Activated CD4-positive, alpha-beta T cell treated with anti-CD3 and anti-CD28 coated beads, Interleukin-2, amount 10 ng/mL, durations not matched to agents 7 days and 5 days (primary cell): ENCODE results near the gene HHIP. TPM values are rescaled to one million over a fixed set of nuclear protein-coding genes. Genes with fewer than 3 reads are reported as not detected.

Source experiments
- CTCF ChIA-PET: fragments of 350-600 bp; sonication (Branson Sonifier 250); formaldehyde crosslinking; loops from one replicate; lab custom pipeline; 2021; ENCODE audit warnings: antibody characterized with exemption; lab: Charles Lee
- POLR2A ChIA-PET: fragments of 350-600 bp; sonication (Branson Sonifier 250); formaldehyde crosslinking; loops from one replicate; lab custom pipeline; 2021; ENCODE audit warnings: antibody characterized with exemption; lab: Charles Lee
- DNase-seq: peaks from one replicate; pipeline ENCODE4 v3.0.0-alpha.2; 2020
- H3K27ac Mint-ChIP-seq: one replicate; pipeline ENCODE4 v1.8.0; 2021; ENCODE audit warnings: mild to moderate bottlenecking, moderate library complexity, mixed read lengths
- H3K27me3 Mint-ChIP-seq: one replicate; pipeline ENCODE4 v1.8.0; 2021; ENCODE audit warnings: mixed read lengths
- H3K36me3 Mint-ChIP-seq: one replicate; pipeline ENCODE4 v1.8.0; 2021; ENCODE audit warnings: low read depth, mixed read lengths
- H3K4me1 Mint-ChIP-seq: one replicate; pipeline ENCODE4 v1.8.0; 2021; ENCODE audit warnings: mixed read lengths
- H3K4me3 Mint-ChIP-seq: one replicate; pipeline ENCODE4 v1.8.0; 2021; ENCODE audit warnings: mild to moderate bottlenecking, moderate library complexity, mixed read lengths
- H3K9me3 Mint-ChIP-seq: one replicate; pipeline ENCODE4 v1.8.0; 2021; ENCODE audit warnings: mixed read lengths
- total RNA-seq, 2 experiments: library from RNA; stranded (reverse); gene quantifications; one replicate each; pipeline ENCODE4 v1.2.3, GENCODE V29; 2021

The HHIP gene, protein sequence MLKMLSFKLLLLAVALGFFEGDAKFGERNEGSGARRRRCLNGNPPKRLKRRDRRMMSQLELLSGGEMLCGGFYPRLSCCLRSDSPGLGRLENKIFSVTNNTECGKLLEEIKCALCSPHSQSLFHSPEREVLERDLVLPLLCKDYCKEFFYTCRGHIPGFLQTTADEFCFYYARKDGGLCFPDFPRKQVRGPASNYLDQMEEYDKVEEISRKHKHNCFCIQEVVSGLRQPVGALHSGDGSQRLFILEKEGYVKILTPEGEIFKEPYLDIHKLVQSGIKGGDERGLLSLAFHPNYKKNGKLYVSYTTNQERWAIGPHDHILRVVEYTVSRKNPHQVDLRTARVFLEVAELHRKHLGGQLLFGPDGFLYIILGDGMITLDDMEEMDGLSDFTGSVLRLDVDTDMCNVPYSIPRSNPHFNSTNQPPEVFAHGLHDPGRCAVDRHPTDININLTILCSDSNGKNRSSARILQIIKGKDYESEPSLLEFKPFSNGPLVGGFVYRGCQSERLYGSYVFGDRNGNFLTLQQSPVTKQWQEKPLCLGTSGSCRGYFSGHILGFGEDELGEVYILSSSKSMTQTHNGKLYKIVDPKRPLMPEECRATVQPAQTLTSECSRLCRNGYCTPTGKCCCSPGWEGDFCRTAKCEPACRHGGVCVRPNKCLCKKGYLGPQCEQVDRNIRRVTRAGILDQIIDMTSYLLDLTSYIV
- not detected for total RNA-seq

DNA sequence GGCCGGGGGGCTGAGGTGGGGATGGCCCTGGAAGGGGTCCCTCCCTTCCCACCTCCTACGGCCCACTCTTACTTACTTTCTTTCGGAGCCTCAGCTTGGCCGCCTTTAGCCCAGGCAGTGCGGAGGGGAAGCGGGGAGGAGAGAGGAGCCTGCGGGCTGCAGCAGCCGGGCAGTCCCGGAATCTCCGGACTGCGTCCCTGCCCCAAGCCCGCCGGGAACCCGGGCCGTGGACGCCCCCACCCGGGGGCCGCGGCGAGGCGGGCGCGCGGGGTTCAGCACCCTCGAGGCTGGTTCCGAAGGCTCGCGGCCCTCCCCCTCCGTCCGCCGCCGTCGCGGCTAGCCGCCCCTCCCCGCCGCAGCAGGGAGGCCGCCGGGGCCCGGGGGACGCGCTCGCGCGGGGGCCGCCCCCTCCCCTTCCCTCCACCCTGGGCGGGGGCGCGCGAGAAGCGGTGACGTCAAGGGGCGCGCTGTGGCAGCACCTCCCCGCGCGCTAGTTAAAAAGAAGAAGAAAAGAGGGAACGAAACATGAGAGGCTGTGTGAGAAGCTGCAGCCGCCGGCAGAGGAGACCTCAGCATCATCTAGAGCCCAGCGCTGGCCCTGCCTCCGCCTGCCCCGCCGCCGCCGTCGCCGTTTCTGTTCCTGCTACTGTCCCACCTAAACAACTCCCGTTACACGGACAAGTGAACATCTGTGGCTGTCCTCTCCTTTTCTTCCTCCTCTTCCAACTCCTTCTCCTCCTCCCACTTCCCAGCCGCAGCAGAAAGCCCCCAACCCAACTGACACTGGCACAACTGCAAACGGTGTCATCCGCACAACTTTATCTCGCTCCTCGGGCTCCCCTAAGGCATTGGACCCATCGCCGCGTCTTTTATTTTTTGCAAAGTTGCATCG is at the start of gene HHIP:
TSS of gene HHIP (plus strand) at position 526 of the 892 bp plus-strand sequence. CDS start 520 bp downstream, outside the sequence.
- peak within 1 kb of the TSS; percentile 74 for H3K4me3 Mint-ChIP-seq
- no peaks in the 10 kb centered on the region for H3K9me3 Mint-ChIP-seq
- H3K27ac Mint-ChIP-seq, result peak within 1 kb of the TSS; percentile 31
- no peaks in the 10 kb centered on the region for H3K36me3 Mint-ChIP-seq
- ChIA-PET CTCF (no interaction called here), POLR2A (no interaction called here)
- peaks cover 23% of the 10 kb centered on the region for H3K4me1 Mint-ChIP-seq
- H3K27me3 Mint-ChIP-seq, result peaks cover 61% of the 10 kb centered on the region
- DNase-seq, result peak; percentile 21

DNA sequence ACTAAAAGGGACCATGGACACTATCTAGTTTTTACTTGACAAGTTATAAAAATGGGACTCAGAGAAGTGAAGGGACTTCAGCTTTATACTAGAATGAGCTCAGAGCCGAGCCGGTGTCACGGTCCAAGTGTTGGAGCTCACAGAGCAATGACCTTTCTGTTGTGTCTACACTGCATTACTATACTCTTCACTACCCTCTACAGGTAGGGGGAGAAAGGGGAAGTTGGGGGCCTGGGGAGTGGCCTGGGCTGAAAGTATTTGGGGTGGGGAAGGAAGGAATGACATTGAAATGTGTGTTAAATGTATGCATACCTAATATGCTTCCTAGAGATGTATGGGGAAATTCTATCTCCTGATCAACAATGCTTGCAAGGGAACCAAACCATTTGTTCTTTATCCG is 48.8 kb upstream of the HHIP start:
- DNase-seq, result no peak
- Mint-ChIP-seq H3K4me3 (no peak overlapping the region), H3K9me3 (peaks cover 2% of the 10 kb centered on the region), H3K27me3 (no peaks in the 10 kb centered on the region), H3K36me3 (no peaks in the 10 kb centered on the region), H3K4me1 (no peaks in the 10 kb centered on the region), H3K27ac (no peak overlapping the region)
- ChIA-PET POLR2A (no interaction called here), CTCF (no interaction called here)

DNA sequence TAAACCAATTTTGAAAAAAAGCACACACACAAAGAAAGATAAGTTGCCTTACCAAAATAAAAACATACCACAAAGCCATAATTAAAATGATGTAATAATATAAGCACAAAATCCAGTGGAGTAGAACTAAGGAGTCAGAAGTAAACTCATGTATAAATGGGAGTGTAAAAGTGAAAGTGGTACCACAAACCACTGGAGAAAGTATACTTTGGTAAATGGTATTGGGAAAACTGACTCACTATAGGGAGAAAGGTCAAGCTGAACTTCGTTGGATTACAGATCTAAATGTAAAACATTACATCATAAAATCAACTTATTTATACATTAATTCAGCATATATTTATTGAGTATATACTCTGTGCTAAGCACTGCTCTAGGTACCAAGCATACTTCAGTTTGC is 46.3 kb upstream of the HHIP start:
- H3K27ac Mint-ChIP-seq, result no peak overlapping the region
- POLR2A ChIA-PET, result no interaction called here
- no peak overlapping the region for H3K4me3 Mint-ChIP-seq
- no peak for DNase-seq
- H3K36me3 Mint-ChIP-seq, result no peaks in the 10 kb centered on the region
- CTCF ChIA-PET, result no interaction called here
- peaks cover 2% of the 10 kb centered on the region for H3K9me3 Mint-ChIP-seq
- no peaks in the 10 kb centered on the region for H3K27me3 Mint-ChIP-seq
- no peaks in the 10 kb centered on the region for H3K4me1 Mint-ChIP-seq

DNA sequence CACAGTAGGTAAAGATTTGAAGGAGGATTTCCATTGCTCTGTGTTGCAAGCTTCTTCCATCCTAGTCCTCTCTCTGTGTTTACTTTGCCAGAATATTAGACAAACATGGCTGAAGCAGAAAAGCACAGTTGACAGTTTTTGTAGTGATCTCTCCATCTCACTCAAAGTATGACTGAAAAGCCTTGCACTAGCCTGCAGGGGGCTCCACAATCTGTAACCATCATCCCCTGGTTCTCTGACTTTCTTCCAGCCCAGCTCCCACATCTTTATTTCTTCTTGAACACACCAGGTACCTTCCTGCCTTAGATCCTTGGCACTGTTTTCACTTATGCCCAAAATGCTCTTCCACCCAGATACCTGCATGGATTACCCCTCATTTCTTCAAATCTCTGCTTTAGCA is 34.1 kb upstream of the HHIP start:
- Mint-ChIP-seq H3K27ac (no peak overlapping the region), H3K9me3 (no peaks in the 10 kb centered on the region), H3K27me3 (peaks cover 2% of the 10 kb centered on the region), H3K4me1 (no peaks in the 10 kb centered on the region), H3K36me3 (no peaks in the 10 kb centered on the region), H3K4me3 (no peak overlapping the region)
- CTCF ChIA-PET, result no interaction called here
- DNase-seq, result no peak
- POLR2A ChIA-PET, result no interaction called here

DNA sequence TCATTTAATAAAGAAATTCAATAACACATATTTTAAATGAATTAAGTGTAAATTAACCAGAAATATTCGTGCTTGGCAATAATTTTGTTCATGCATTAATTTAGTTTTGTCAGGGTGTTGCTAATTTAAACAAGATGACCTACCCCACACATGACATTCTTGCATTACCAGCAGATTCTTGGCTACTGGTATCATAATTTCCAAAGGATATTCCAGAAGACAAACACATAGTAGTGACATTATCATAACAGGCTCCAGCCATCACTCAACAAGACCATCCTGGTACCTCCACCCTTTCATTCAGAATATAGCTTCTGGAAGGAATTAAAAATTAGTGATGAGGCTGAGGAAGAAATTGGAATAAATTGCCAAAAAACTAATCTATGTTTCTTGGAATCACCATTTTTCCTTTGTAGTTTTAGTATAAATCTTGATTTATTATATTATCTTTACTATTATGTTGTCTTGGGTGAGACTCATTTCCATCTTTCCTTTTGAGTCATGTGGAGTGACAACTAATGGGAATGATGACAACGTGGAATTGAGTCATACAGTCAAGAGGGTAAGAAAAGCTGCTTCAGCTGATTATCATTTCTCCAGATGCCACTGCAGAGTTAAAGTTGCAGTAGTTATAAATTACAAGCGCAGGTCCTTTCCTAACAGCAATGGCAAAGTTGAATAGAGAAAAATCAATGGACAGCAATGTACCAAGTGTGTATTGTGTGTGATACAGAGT is 30.9 kb upstream of the HHIP start:
- H3K36me3 Mint-ChIP-seq, result no peaks in the 10 kb centered on the region
- CTCF ChIA-PET, result no interaction called here
- no peak overlapping the region for H3K27ac Mint-ChIP-seq
- DNase-seq, result no peak
- H3K4me3 Mint-ChIP-seq, result no peak overlapping the region
- no peaks in the 10 kb centered on the region for H3K4me1 Mint-ChIP-seq
- POLR2A ChIA-PET, result no interaction called here
- peaks cover 2% of the 10 kb centered on the region for H3K27me3 Mint-ChIP-seq
- H3K9me3 Mint-ChIP-seq, result no peaks in the 10 kb centered on the region

DNA sequence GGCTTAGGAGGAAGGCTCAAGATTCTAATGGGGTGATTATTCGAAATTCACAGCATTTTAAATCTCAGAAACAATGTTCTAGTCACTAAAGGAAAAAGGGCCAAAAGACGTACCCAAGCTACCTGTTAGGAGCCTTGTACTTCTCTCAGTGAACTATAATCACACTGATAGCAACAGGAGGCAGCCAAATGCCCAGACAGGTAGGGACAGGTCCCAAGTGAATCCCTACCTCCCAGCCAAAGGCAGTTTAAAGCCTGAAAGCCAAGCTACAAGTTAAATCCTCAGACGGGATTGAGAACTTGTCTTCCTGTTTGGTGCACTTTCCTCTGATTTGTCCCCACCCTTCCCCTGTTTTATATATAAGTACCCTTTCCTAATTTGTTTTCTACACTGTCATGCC is 24.3 kb upstream of the HHIP start:
- DNase-seq, result no peak
- H3K36me3 Mint-ChIP-seq, result no peaks in the 10 kb centered on the region

DNA sequence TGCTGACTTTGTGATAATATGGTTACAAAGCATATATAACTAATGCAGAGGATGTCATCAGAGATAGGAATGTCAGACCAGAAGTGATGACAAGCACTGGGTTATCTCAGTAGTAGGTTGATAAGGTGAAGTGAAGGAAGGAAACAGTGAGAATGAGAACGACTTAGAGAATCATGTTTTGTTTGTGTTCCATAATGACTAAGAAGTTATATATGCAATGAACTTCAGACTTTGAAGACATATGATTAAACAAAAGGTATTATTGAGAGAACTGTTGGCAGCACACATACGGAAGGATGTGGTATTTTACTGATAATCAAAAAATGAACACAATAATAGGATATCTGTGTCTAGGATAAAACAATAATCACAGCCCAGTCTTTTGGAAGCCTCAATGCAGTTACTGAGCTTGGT is 18.3 kb upstream of the HHIP start:
- CTCF ChIA-PET, result no interaction called here
- Mint-ChIP-seq H3K4me1 (no peaks in the 10 kb centered on the region), H3K36me3 (no peaks in the 10 kb centered on the region), H3K4me3 (no peak overlapping the region), H3K27me3 (peaks cover 2% of the 10 kb centered on the region), H3K9me3 (no peaks in the 10 kb centered on the region), H3K27ac (no peak overlapping the region)
- POLR2A ChIA-PET, result no interaction called here
- no peak for DNase-seq

More for the DNA sequence above, 24.3 kb upstream of the HHIP start:
- no peaks in the 10 kb centered on the region for H3K9me3 Mint-ChIP-seq
- no peaks in the 10 kb centered on the region for H3K27me3 Mint-ChIP-seq
- H3K4me1 Mint-ChIP-seq, result no peaks in the 10 kb centered on the region
- no peak overlapping the region for H3K4me3 Mint-ChIP-seq
- ChIA-PET POLR2A (no interaction called here), CTCF (no interaction called here)
- H3K27ac Mint-ChIP-seq, result no peak overlapping the region

DNA sequence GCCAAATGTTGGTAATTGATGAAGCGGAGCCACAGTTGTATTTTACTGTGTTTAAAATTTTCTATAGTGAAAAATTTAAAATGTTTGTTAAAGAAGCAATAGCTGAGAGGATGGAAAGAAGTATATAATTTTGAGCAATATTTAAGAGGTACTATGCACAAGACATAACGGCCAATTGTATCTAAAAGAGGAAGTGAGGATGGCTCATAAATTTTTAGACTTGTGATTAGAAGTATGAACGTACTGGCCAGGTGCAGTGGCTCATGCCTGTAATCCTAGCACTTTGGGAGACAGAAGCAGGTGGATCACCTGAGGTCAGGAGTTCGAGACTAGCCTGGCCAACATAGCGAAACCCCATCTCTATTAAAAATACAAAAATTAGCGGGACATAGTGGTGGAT is 12.7 kb upstream of the HHIP start:
- DNase-seq, result no peak
- Mint-ChIP-seq H3K4me1 (no peaks in the 10 kb centered on the region), H3K27me3 (peaks cover 20% of the 10 kb centered on the region), H3K9me3 (no peaks in the 10 kb centered on the region), H3K36me3 (no peaks in the 10 kb centered on the region), H3K27ac (no peak overlapping the region), H3K4me3 (no peak overlapping the region)
- POLR2A ChIA-PET, result no interaction called here
- CTCF ChIA-PET, result no interaction called here

DNA sequence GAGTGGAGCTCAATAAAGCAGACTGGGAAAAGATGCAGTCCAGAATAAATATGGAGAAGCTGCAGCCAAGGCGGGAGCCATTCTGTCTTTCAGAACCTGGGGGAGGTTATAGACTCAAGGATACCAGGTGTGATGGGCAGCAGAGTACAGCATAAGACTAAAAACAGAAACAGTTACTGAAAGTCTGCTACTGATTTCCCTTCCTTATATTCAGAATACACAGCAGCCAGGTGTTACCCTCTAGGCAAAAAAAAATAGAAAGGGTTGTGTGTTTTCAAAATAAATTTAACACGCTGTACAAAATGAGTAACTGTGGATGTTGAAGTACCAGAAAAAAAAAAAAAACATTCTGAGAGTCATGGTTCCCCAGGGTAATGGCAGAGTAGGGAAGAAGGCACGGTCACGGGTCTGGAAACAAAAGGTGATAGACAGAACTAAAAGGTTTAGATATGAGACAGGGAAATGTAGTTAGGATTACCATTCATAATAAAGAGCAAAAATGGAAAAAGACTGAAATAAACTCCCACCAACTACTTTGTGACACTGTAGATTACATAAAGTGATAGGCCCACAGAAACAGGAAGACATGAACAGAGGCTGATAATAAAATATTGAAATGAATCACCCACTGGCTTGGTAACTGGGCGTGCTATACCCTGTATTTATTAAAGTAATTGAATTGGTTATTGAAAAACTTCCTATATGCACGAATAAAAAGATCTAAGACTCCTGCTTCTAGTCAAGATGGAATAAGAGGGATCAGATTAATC is 10.8 kb upstream of the HHIP start:
- H3K4me3 Mint-ChIP-seq, result no peak overlapping the region
- no peaks in the 10 kb centered on the region for H3K9me3 Mint-ChIP-seq
- H3K36me3 Mint-ChIP-seq, result no peaks in the 10 kb centered on the region
- POLR2A ChIA-PET, result no interaction called here
- no peak overlapping the region for H3K27ac Mint-ChIP-seq
- DNase-seq, result no peak
- no peaks in the 10 kb centered on the region for H3K4me1 Mint-ChIP-seq
- CTCF ChIA-PET, result no interaction called here
- peaks cover 23% of the 10 kb centered on the region for H3K27me3 Mint-ChIP-seq

DNA sequence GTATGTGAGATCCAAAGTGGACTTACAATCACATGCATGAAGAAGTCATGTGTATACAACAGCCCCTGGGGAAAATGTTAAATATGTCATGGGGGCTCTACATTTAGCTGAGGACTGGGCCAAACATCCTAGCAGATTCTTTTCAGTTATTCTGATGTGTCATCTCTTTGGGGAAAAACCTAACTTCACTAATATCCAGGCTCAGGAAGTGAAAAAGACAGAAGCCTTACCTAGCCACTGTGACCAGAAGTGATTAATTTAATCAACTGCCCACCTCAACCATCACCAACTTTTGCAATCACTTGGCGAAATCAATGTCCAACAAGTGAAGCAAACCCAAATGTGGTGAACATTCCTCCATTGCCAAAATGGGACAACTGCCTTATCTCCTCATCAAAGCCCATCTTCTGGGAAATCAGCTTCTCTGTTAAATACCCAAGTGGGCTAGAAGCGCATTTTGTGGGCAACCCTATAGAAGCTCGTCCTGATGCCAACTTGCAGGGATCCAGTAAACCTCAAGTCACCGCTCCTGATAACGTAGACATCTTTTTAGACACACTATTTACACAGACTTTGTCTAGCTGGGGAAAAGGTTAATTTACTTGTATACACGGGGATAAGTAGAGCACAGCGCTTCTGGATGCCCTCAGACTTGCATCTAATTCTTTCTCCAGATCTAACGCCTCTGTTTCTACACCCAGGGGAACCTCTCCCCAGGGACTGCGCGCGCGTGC is 1.4 kb upstream of the HHIP start:
- CTCF ChIA-PET, result no interaction called here
- no peak for DNase-seq
- Mint-ChIP-seq H3K27ac (no peak overlapping the region), H3K4me3 (no peak overlapping the region), H3K9me3 (no peaks in the 10 kb centered on the region), H3K27me3 (peaks cover 52% of the 10 kb centered on the region), H3K36me3 (no peaks in the 10 kb centered on the region), H3K4me1 (peaks cover 23% of the 10 kb centered on the region)
- POLR2A ChIA-PET, result no interaction called here

DNA sequence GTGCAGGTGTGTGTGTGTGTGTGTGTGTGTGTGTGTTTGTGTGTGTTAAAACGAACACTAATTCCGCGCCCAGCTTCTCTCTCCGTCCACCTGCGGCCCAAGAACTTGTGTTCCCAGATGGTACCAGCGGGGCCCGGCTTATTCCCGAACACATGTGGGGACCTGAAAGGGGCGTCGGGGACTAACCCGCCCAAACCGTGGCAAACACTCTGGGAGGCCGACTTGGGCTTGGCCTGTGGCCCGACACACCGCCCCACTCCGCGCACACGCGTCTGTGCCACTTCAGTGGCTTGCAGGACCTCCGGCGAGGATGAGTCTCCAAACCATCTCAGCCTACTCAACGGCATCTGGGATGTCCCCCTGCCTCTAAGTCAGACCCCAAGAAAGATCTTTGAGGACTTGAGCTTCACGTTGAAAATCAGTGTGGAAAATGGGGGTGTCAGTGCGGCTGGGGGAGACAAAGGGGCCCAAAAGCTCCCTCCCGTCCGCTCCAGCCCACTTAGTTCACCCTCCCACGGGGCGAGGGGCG is 790 bp upstream of the HHIP start:
- no peak for DNase-seq
- no peak overlapping the region for H3K4me3 Mint-ChIP-seq

More for the DNA sequence above, 790 bp upstream of the HHIP start:
- Mint-ChIP-seq H3K27me3 (peaks cover 55% of the 10 kb centered on the region), H3K36me3 (no peaks in the 10 kb centered on the region), H3K27ac (no peak overlapping the region), H3K9me3 (no peaks in the 10 kb centered on the region), H3K4me1 (peaks cover 23% of the 10 kb centered on the region)
- ChIA-PET CTCF (no interaction called here), POLR2A (no interaction called here)
